Measurements from ENCODE around the gene HSD3B2. TPM values are rescaled to one million over a fixed set of nuclear protein-coding genes. Genes with fewer than 3 reads are reported as not detected.

The HSD3B2 gene
- total RNA-seq, 1 experiment from 2014 or later = not detected

DNA sequence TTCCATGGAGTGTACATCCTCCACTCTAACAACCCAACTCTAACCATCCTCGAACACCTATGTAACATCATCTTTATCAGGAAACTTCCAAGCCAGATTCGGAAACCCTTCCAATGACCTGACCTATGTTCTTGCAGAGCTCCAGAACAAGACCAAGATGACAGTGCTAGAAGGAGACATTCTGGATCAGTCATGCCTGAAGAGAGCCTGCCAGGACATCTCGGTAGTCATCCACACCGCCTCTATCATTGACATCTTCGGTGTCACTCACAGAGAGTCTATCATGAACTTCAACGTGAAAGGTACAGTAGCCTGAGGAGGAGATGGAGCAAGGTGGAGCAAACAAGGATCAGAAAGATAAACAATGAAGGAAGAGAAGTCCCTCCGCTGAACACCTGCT, 56.0 kb downstream of the HSD3B2 start:
- Histone ChIP-seq H3K79me1 (ENCODE audit: insufficient read depth, low read depth, low read length, poor library complexity, severe bottlenecking) (no peaks in the 10 kb centered on the region), H3K4ac (ENCODE audit: low read depth, low read length) (no peak overlapping the region), H3K23me2 (ENCODE audit: insufficient read length, low read depth, low read length, poor library complexity, severe bottlenecking) (no peaks in the 10 kb centered on the region), H3K14ac (ENCODE audit: insufficient read depth, low read length) (no peak overlapping the region), H3K56ac (ENCODE audit: insufficient read length, low read depth, low read length) (no peak overlapping the region), H2BK12ac (ENCODE audit: insufficient read length, low read depth, low read length) (no peak overlapping the region), H3K9ac (ENCODE audit: extremely low read depth, insufficient read length, low read length) (no peak overlapping the region), H2AFZ (ENCODE audit: low read length) (no peak overlapping the region), H3T11ph (ENCODE audit: low read length) (no peak overlapping the region), H3K4me2 (ENCODE audit: insufficient read depth, insufficient read length, low read length) (no peak overlapping the region), H2AK5ac (ENCODE audit: insufficient read length, low read length) (no peak overlapping the region), H3K79me2 (ENCODE audit: insufficient read depth, low read length) (no peaks in the 10 kb centered on the region), H3K23ac (ENCODE audit: insufficient read length, low read depth, low read length) (no peak overlapping the region), H2BK5ac (ENCODE audit: insufficient read length, low read length) (no peak overlapping the region), H3K27ac (ENCODE audit: insufficient read length, low read depth, low read length) (no peak overlapping the region), H3K27me3 (ENCODE audit: insufficient read depth, low read length) (no peaks in the 10 kb centered on the region), H4K8ac (replicated peaks; ENCODE audit: insufficient read length, low read depth, low read length) (no peak overlapping the region), H3K9me3 (ENCODE audit: control insufficient read depth, low read depth, low read length) (no peaks in the 10 kb centered on the region), H3K18ac (ENCODE audit: insufficient read length, low read depth, low read length) (no peak overlapping the region), H2BK120ac (ENCODE audit: low read depth, low read length, poor library complexity, severe bottlenecking) (no peak overlapping the region), H2BK20ac (ENCODE audit: low read depth, low read length, poor library complexity, severe bottlenecking) (no peak overlapping the region), H4K91ac (ENCODE audit: insufficient read length, low read depth, low read length) (no peak overlapping the region), H2BK15ac (ENCODE audit: low read depth, low read length) (no peak overlapping the region; the same call in 1 of the 2 replicates), H4K20me1 (ENCODE audit: control insufficient read depth, insufficient read depth, insufficient read length) (no peaks in the 10 kb centered on the region), H3K4me1 (ENCODE audit: insufficient read depth, low read length) (peaks cover 2% of the 10 kb centered on the region; the same call in 1 of the 2 replicates), H4K5ac (ENCODE audit: insufficient read length, low read depth, low read length) (no peak overlapping the region)
- H3K36me3 Mint-ChIP-seq (ENCODE audit: insufficient read depth in 1 of 3, low read depth in 3 of 3) = no peaks in the 10 kb centered on the region
- H3K27me3 Mint-ChIP-seq (ENCODE audit: low read depth) = peaks cover 5% of the 10 kb centered on the region
- no CpG with 5 or more reads among the region's 7 CpGs for WGBS (ENCODE audit: extremely low coverage, insufficient read length, low lambda C conversion rate)
- peaks cover 8 to 14% of the 10 kb centered on the region in 2 experiments for H3K4me1 Mint-ChIP-seq
- no peak overlapping the region for H3K4me3 Mint-ChIP-seq
- no peak for DNase-seq
- H3K27ac Mint-ChIP-seq = no peak overlapping the region
- TF ChIP-seq, protein P1, sequence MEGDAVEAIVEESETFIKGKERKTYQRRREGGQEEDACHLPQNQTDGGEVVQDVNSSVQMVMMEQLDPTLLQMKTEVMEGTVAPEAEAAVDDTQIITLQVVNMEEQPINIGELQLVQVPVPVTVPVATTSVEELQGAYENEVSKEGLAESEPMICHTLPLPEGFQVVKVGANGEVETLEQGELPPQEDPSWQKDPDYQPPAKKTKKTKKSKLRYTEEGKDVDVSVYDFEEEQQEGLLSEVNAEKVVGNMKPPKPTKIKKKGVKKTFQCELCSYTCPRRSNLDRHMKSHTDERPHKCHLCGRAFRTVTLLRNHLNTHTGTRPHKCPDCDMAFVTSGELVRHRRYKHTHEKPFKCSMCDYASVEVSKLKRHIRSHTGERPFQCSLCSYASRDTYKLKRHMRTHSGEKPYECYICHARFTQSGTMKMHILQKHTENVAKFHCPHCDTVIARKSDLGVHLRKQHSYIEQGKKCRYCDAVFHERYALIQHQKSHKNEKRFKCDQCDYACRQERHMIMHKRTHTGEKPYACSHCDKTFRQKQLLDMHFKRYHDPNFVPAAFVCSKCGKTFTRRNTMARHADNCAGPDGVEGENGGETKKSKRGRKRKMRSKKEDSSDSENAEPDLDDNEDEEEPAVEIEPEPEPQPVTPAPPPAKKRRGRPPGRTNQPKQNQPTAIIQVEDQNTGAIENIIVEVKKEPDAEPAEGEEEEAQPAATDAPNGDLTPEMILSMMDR (conservative IDR thresholded peaks at IDR 0.05) = no peak
- H3K9me3 Mint-ChIP-seq = no peaks in the 10 kb centered on the region
